Kidney epithelial cell (primary cell): ENCODE measurements around the gene SCAF1. TPM values are rescaled to one million over a fixed set of nuclear protein-coding genes. Genes with fewer than 3 reads are reported as not detected.

Experiments
- DNase-seq: peaks from one replicate; pipeline ENCODE4 v3.0.0-alpha.2; 2010; ENCODE audit warnings: low read depth
- H3K27me3 ChIP-seq: 2 replicates; pipeline ENCODE4 v1.6.0; 2011; ENCODE audit warnings: low read length; ENCODE audit not compliant: control insufficient read depth, insufficient read depth
- H3K36me3 ChIP-seq: 2 replicates; pipeline ENCODE4 v1.5.1; 2011; ENCODE audit warnings: low read length; ENCODE audit not compliant: control insufficient read depth, insufficient read depth
- H3K4me3 ChIP-seq: 2 replicates; pipeline ENCODE4 v1.5.1; 2011; ENCODE audit warnings: low read depth, mild to moderate bottlenecking, control low read depth, low read length
- total RNA-seq: library from RNA; depleted of rRNA; stranded (reverse); fragments of >200 nt; gene quantifications from 2 replicates; pipeline ENCODE4 v1.2.3, GENCODE V29; 2015
- TF ChIP-seq, protein P1 (sequence below): IDR thresholded peaks from 2 replicates; pipeline ENCODE4 v1.5.1; 2011; ENCODE audit warnings: mild to moderate bottlenecking, moderate library complexity, low read length, control low read depth, inconsistent platforms; ENCODE audit not compliant: insufficient read depth, poor library complexity, severe bottlenecking

SCAF1 gene
- total RNA-seq, 1 donor from 2014 or later: 38.9 TPM

DNA sequence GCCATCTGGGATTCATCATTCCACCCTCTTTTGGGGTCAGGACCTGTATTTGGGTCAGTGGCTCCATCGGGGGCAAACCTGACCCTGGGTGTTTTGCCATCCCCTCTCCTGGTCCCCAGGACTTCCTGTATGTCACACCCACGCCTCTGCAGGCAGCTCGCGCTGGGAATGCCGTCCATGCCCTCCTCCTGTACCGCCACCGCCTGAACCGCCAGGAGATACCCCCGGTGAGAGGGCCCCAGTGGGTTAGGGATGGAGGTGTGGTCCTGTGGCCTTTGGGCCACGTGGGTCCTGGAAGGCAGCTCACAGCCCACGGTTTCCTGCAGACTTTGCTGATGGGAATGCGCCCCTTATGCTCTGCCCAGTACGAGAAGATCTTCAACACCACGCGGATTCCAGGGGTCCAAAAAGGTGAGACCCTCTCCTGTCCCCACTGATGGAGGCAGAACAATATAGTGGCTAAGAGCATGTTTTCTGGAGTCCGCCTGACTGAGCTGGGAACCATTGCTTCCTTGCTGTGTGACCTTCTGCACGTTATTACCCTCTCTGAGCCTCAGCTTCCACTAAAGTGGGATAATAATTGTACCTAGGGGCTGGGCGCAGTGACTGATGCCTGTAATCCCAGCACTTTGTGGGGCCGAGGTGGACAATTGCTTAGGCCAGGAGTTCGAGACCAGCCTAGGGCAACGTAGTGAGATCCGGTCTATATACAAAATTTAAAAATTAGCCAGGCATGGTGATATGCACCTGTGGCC, 63.1 kb downstream of the SCAF1 start:
- TF ChIP-seq, protein P1, sequence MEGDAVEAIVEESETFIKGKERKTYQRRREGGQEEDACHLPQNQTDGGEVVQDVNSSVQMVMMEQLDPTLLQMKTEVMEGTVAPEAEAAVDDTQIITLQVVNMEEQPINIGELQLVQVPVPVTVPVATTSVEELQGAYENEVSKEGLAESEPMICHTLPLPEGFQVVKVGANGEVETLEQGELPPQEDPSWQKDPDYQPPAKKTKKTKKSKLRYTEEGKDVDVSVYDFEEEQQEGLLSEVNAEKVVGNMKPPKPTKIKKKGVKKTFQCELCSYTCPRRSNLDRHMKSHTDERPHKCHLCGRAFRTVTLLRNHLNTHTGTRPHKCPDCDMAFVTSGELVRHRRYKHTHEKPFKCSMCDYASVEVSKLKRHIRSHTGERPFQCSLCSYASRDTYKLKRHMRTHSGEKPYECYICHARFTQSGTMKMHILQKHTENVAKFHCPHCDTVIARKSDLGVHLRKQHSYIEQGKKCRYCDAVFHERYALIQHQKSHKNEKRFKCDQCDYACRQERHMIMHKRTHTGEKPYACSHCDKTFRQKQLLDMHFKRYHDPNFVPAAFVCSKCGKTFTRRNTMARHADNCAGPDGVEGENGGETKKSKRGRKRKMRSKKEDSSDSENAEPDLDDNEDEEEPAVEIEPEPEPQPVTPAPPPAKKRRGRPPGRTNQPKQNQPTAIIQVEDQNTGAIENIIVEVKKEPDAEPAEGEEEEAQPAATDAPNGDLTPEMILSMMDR: no peak

DNA sequence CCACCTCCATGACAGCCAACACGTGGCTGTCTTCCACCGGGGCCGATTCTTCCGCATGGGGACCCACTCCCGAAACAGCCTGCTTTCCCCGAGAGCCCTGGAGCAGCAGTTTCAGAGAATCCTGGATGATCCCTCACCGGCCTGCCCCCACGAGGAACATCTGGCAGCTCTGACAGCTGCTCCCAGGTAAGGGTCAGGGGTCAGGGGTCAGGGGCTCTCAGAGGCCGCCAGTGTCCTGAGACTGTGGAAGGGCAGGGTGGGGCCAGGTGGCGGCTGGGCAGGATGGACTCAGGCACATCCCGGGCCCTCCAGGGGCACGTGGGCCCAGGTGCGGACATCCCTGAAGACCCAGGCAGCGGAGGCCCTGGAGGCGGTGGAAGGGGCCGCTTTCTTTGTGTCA, 63.9 kb downstream of the SCAF1 start:
- Histone ChIP-seq H3K36me3 (no peaks in the 10 kb centered on the region), H3K4me3 (no peak overlapping the region), H3K27me3 (peaks cover 6% of the 10 kb centered on the region)
- TF ChIP-seq, protein P1: no peak
- DNase-seq: no peak

More for the DNA sequence above, 63.1 kb downstream of the SCAF1 start:
- H3K4me3 ChIP-seq: no peak overlapping the region
- peaks cover 10% of the 10 kb centered on the region for H3K27me3 ChIP-seq
- H3K36me3 ChIP-seq: no peaks in the 10 kb centered on the region
- DNase-seq: no peak

Other genes with a start within 250 kb of the SCAF1 start
- not detected in 2 replicates for gene PTH2, start 218.8 kb upstream of the SCAF1 start, total RNA-seq
- not detected in 2 replicates for gene GFY, start 216.8 kb upstream of the SCAF1 start, total RNA-seq
- 0.07 TPM in 1 of 2 replicates, not detected in the other for gene SLC17A7, start 200.7 kb upstream of the SCAF1 start, total RNA-seq
- gene PIH1D1, start 190.4 kb upstream of the SCAF1 start, total RNA-seq: 101 and 108 TPM in 2 replicates
- 21.8 and 32.9 TPM in 2 replicates for gene ALDH16A1, start 189.0 kb upstream of the SCAF1 start, total RNA-seq
- 2.3 and 3.0 TPM in 2 replicates for gene FLT3LG, start 168.0 kb upstream of the SCAF1 start, total RNA-seq
- gene RPL13A, start 154.6 kb upstream of the SCAF1 start, total RNA-seq: 2,967 and 3,596 TPM in 2 replicates
- gene RPS11, start 145.8 kb upstream of the SCAF1 start, total RNA-seq: 3,617 and 3,738 TPM in 2 replicates
- gene FCGRT, start 129.5 kb upstream of the SCAF1 start, total RNA-seq: 66.7 and 80.2 TPM in 2 replicates
- 16.4 and 20.7 TPM in 2 replicates for gene RCN3, start 114.2 kb upstream of the SCAF1 start, total RNA-seq
- 89.4 and 91.4 TPM in 2 replicates for gene NOSIP, start 61.7 kb upstream of the SCAF1 start, total RNA-seq
- gene PRRG2, start 60.9 kb upstream of the SCAF1 start, total RNA-seq: 5.4 and 7.2 TPM in 2 replicates
- 8.9 and 11.5 TPM in 2 replicates for gene PRR12, start 51.0 kb upstream of the SCAF1 start, total RNA-seq
- gene RRAS, start 2.1 kb upstream of the SCAF1 start, total RNA-seq: 32.8 and 44.1 TPM in 2 replicates
- gene IRF3, start 23.6 kb downstream of the SCAF1 start, total RNA-seq: 47.3 and 66.6 TPM in 2 replicates
- gene BCL2L12, start 23.7 kb downstream of the SCAF1 start, total RNA-seq: 13.9 and 19.8 TPM in 2 replicates
- gene PRMT1, start 35.1 kb downstream of the SCAF1 start, total RNA-seq: 284 and 314 TPM in 2 replicates
- gene ADM5, start 47.4 kb downstream of the SCAF1 start, total RNA-seq: 1.0 TPM in 2 replicates
- gene CPT1C, start 48.9 kb downstream of the SCAF1 start, total RNA-seq: 2.7 and 3.4 TPM in 2 replicates
- not detected in 2 replicates for gene TSKS, start 121.1 kb downstream of the SCAF1 start, total RNA-seq
- gene AP2A1, start 124.8 kb downstream of the SCAF1 start, total RNA-seq: 98.9 and 111 TPM in 2 replicates
- 13.2 and 14.8 TPM in 2 replicates for gene FUZ, start 171.1 kb downstream of the SCAF1 start, total RNA-seq
- gene MED25, start 176.1 kb downstream of the SCAF1 start, total RNA-seq: 31.6 and 34.5 TPM in 2 replicates
- gene PTOV1, start 208.9 kb downstream of the SCAF1 start, total RNA-seq: 47.9 and 71.1 TPM in 2 replicates
- 69.3 and 78.2 TPM in 2 replicates for gene PNKP, start 225.4 kb downstream of the SCAF1 start, total RNA-seq
- gene AKT1S1, start 235.1 kb downstream of the SCAF1 start, total RNA-seq: 23.2 and 34.6 TPM in 2 replicates
- 17.4 and 28.1 TPM in 2 replicates for gene TBC1D17, start 235.5 kb downstream of the SCAF1 start, total RNA-seq